Measurements from ENCODE around the gene GLI3. TPM values are rescaled to one million over a fixed set of nuclear protein-coding genes. Genes with fewer than 3 reads are reported as not detected.

The GLI3 gene
- total RNA-seq, 1 donor from 2014 or later = not detected

GRCh38 chr7:41942468-41943093 lies 294.4 kb downstream of the GLI3 start:
- Mint-ChIP-seq H3K4me3 (no peak overlapping the region), H3K4me1 (ENCODE audit: low read depth) (peaks cover 26% of the 10 kb centered on the region), H3K27me3 (ENCODE audit: insufficient read depth) (peaks cover 18% of the 10 kb centered on the region), H3K36me3 (ENCODE audit: low read depth) (no peaks in the 10 kb centered on the region), H3K9me3 (no peaks in the 10 kb centered on the region), H3K27ac (no peak overlapping the region)
- DNase-seq (ENCODE audit: low spot score) = no peak
- intact Hi-C loops (cut with micrococcal nuclease) = loop anchor here (1.0 to 5.0 kb wide), 7 partner anchors 60 to 1895 kb away; partner anchors contain the start of genes HECW1, MRPL32 and PSMA2

DNA sequence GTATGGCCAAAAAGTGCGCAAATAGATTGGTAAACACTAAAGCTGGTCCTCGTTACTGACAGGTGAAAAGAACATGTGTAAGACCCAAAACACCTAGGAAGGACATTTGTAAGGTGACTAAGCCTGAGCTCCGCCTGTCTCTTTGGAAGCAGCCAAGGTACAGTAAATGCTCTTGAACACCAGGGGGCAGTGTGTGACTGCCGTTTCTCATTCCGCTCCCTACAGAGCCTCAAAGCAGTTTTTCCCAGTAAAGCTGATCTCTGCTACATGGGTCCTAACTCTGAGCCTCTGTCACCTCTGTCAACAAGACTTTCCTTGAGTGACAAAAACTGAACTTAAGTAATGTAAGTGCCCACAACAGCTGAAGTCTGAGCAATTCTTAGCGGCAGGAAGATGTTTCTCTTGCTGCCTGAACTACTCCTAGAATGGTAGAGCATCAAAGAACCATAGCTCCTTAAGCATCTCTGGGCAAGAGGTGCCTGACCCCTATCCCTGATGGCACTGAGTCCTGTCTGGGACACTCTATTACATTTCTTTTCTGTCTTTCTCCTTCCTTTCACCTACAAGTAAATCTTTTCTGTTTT lies 296.2 kb downstream of the GLI3 start:
- intact Hi-C loops (cut with micrococcal nuclease) = loop anchor here (1.0 to 5.0 kb wide), 6 partner anchors 59 to 1896 kb away; partner anchors contain the start of genes HECW1, MRPL32 and PSMA2
- Mint-ChIP-seq H3K27ac (no peak overlapping the region), H3K9me3 (no peaks in the 10 kb centered on the region), H3K4me1 (ENCODE audit: low read depth) (peaks cover 26% of the 10 kb centered on the region), H3K27me3 (ENCODE audit: insufficient read depth) (peaks cover 22% of the 10 kb centered on the region), H3K4me3 (no peak overlapping the region), H3K36me3 (ENCODE audit: low read depth) (no peaks in the 10 kb centered on the region)
- DNase-seq (ENCODE audit: low spot score) = peak; percentile 35

DNA sequence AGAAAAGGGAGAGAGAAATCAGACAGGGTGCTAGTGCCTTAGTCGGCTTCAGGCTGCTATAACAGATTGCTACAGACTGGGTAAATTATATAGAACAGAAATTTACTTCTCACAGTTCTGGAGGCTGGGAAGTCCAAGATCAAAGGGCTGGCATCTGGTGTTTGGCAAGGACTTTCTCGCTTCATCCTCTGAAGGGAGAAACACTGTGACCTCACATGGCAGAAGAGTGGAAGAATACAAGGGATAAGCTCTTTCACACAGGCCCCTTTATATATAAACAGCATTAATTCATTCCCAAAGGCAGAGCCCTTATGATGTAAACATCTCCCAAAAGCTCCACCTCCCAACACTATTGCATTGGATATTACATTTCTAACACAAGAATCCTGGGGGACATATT lies 298.6 kb downstream of the GLI3 start:
- intact Hi-C loops (cut with micrococcal nuclease) = no loop called here
- no peaks in the 10 kb centered on the region for H3K36me3 Mint-ChIP-seq (ENCODE audit: low read depth)
- H3K4me3 Mint-ChIP-seq = no peak overlapping the region
- H3K27ac Mint-ChIP-seq = no peak overlapping the region
- DNase-seq (ENCODE audit: low spot score) = no peak
- H3K27me3 Mint-ChIP-seq (ENCODE audit: insufficient read depth) = peaks cover 19% of the 10 kb centered on the region
- no peaks in the 10 kb centered on the region for H3K9me3 Mint-ChIP-seq
- H3K4me1 Mint-ChIP-seq (ENCODE audit: low read depth) = peaks cover 20% of the 10 kb centered on the region

DNA sequence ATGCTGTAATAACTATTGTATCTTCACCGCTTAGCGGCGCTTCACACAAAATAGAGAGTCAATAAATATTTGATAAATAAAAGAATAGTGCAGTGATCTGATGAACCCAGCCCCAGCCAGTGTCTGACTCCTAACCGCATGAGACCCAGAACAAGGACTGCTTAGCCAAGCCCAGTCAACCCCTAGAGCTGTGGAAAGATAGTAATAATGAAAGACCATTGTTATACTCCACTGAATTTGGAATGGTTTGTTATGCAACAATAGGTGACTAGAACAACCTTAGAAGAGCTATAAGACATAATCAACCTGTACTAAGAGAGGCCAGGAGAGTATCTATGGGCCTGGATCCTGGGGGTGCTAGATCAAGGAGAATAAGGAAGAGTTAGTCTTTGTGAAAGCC lies 303.6 kb downstream of the GLI3 start:
- Mint-ChIP-seq H3K27ac (no peak overlapping the region), H3K27me3 (ENCODE audit: insufficient read depth) (peaks cover 9% of the 10 kb centered on the region), H3K9me3 (no peaks in the 10 kb centered on the region), H3K4me3 (no peak overlapping the region), H3K36me3 (ENCODE audit: low read depth) (no peaks in the 10 kb centered on the region), H3K4me1 (ENCODE audit: low read depth) (no peaks in the 10 kb centered on the region)
- DNase-seq (ENCODE audit: low spot score) = no peak
- intact Hi-C loops (cut with micrococcal nuclease) = no loop called here

DNA sequence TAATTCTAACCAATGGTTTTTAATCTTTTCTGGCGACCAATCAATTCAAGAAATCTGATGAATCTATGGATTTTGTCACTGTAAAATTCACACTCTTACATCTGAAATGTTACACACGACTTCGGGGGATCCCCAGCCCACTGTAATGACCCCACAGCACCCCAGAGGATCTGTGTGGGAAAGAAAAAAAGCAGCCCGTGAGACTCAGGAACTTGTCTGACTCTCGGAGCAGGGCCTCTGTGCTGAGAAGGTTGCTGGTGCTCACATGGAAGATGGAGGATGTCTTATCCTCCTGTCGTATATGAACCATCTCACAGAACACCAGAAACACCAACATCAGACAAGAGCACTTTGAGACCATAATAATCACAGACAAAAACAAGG lies 305.8 kb downstream of the GLI3 start:
- Mint-ChIP-seq H3K27me3 (ENCODE audit: insufficient read depth) (peaks cover 9% of the 10 kb centered on the region), H3K4me1 (ENCODE audit: low read depth) (peaks cover 5% of the 10 kb centered on the region), H3K36me3 (ENCODE audit: low read depth) (no peaks in the 10 kb centered on the region), H3K4me3 (no peak overlapping the region), H3K9me3 (no peaks in the 10 kb centered on the region), H3K27ac (no peak overlapping the region)
- intact Hi-C loops (cut with micrococcal nuclease) = no loop called here
- DNase-seq (ENCODE audit: low spot score) = no peak

DNA sequence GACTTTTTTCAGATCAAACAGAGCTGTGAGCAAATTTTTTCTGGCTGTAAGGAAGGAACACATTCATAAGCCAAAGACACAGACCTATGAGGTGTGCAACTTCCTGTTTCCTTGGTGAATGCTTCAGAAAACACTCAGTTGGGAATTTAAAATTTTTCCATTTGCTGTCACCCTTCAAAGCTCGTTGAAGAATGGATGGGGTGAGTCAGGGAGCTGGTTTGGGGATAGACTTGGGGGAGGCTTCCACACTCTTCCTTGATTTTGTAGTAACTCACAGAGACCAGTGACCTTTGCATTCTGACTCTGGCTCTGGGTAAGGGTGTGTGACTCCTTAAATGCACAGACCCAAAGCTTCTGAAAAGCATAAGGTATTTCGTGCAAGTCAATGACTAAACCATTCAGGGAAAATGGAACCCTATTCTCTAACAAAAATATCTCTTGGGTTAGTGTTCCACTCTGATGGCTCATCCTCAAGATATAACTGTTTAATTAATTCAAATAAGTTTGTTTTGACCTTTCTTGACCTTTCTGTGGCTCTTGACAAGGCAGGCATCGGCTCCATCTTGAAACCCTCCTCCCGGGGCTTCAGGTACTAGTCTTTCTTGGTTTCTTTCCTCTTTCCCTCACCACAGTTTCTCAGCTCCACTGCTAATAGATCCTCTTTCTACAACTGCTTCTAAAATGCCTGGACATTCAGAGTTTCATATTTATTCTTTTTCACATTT lies 306.3 kb downstream of the GLI3 start:
- no peak for DNase-seq (ENCODE audit: low spot score)
- H3K36me3 Mint-ChIP-seq (ENCODE audit: low read depth) = no peaks in the 10 kb centered on the region
- peaks cover 5% of the 10 kb centered on the region for H3K4me1 Mint-ChIP-seq (ENCODE audit: low read depth)
- H3K4me3 Mint-ChIP-seq = no peak overlapping the region
- H3K27me3 Mint-ChIP-seq (ENCODE audit: insufficient read depth) = peaks cover 6% of the 10 kb centered on the region
- intact Hi-C loops (cut with micrococcal nuclease) = no loop called here
- H3K9me3 Mint-ChIP-seq = no peaks in the 10 kb centered on the region
- no peak overlapping the region for H3K27ac Mint-ChIP-seq

- H3K27ac Mint-ChIP-seq = no peak overlapping the region
- intact Hi-C loops (cut with micrococcal nuclease) = no loop called here
- peaks cover 5% of the 10 kb centered on the region for H3K4me1 Mint-ChIP-seq (ENCODE audit: low read depth)
- no peaks in the 10 kb centered on the region for H3K36me3 Mint-ChIP-seq (ENCODE audit: low read depth)
- H3K27me3 Mint-ChIP-seq (ENCODE audit: insufficient read depth) = peaks cover 9% of the 10 kb centered on the region
- H3K4me3 Mint-ChIP-seq = no peak overlapping the region
- no peaks in the 10 kb centered on the region for H3K9me3 Mint-ChIP-seq
- no peak for DNase-seq (ENCODE audit: low spot score)
Measured at GRCh38 chr7:41928781-41929180, 308.2 kb downstream of the GLI3 start.

DNA sequence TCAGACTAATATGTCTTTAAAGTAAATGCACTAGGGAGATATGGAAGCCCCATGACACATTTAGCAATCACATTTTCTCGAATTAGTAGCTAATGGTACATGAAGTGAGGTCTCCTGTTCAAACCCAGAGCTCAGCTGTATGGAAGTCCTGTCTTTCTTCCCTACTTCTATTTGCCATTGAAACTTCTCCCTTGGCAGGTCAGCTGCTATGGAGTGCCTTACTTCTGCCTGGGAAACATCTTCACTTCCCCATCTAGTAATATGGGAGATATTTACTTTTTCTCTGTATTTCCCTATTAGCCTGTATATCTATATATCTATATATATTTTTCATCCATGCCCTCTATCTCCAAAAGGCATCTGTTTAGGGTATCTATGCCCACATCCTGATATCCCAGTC lies 308.8 kb downstream of the GLI3 start:
- no peak for DNase-seq (ENCODE audit: low spot score)
- intact Hi-C loops (cut with micrococcal nuclease) = no loop called here
- Mint-ChIP-seq H3K4me3 (no peak overlapping the region), H3K27me3 (ENCODE audit: insufficient read depth) (peaks cover 9% of the 10 kb centered on the region), H3K36me3 (ENCODE audit: low read depth) (no peaks in the 10 kb centered on the region), H3K4me1 (ENCODE audit: low read depth) (peaks cover 5% of the 10 kb centered on the region), H3K27ac (no peak overlapping the region), H3K9me3 (no peaks in the 10 kb centered on the region)

DNA sequence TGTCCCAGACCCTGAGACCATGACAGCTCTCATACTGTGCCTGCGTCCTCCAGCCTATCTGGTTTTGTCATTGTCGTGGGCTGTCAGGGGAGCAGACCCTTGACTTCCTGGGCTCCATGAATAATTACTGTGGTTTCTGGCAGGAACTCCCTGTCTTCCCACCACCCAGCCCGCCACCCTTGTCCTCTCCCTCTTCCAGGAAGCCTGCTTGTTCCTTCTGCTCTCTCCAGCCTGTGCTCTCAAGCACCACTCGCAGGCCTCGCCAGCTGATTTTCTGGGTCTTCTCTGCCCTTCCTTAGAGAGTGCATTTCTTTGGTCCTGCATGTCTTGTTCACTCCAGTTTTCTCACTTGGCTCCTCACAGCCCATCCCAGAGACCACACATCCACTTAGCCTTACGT lies 309.6 kb downstream of the GLI3 start:
- no peak overlapping the region for H3K4me3 Mint-ChIP-seq
- intact Hi-C loops (cut with micrococcal nuclease) = no loop called here
- no peaks in the 10 kb centered on the region for H3K9me3 Mint-ChIP-seq
- H3K27me3 Mint-ChIP-seq (ENCODE audit: insufficient read depth) = peaks cover 13% of the 10 kb centered on the region
- no peaks in the 10 kb centered on the region for H3K36me3 Mint-ChIP-seq (ENCODE audit: low read depth)
- H3K27ac Mint-ChIP-seq = no peak overlapping the region
- peaks cover 5% of the 10 kb centered on the region for H3K4me1 Mint-ChIP-seq (ENCODE audit: low read depth)
- no peak for DNase-seq (ENCODE audit: low spot score)

DNA sequence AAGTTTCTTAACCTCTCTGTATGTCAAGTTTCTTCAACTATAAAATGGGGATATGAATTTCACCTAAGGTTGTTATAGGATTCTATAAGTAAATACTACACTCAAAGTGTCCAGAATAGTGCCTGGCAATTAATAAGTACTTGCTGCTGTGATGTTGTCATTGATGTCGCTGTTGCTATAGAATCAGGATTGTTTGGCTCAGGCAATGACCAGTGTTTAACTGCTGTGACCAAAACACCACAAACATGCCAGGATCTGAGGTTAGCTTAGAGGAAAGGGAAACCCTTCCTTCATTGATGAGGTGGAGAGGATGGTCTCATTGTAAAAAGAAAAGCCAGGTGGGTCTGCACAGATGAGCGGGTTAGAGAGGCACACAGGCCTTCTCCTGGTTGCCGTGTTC lies 311.1 kb downstream of the GLI3 start:
- DNase-seq (ENCODE audit: low spot score) = no peak
- H3K4me3 Mint-ChIP-seq = no peak overlapping the region
- intact Hi-C loops (cut with micrococcal nuclease) = no loop called here
- H3K9me3 Mint-ChIP-seq = no peaks in the 10 kb centered on the region
- peaks cover 8% of the 10 kb centered on the region for H3K27me3 Mint-ChIP-seq (ENCODE audit: insufficient read depth)
- H3K36me3 Mint-ChIP-seq (ENCODE audit: low read depth) = no peaks in the 10 kb centered on the region
- no peak overlapping the region for H3K27ac Mint-ChIP-seq
- peaks cover 5% of the 10 kb centered on the region for H3K4me1 Mint-ChIP-seq (ENCODE audit: low read depth)

- DNase-seq (ENCODE audit: low spot score) = no peak
- no peak overlapping the region for H3K4me3 Mint-ChIP-seq
- H3K9me3 Mint-ChIP-seq = no peaks in the 10 kb centered on the region
- H3K27me3 Mint-ChIP-seq (ENCODE audit: insufficient read depth) = peaks cover 12% of the 10 kb centered on the region
- peaks cover 5% of the 10 kb centered on the region for H3K4me1 Mint-ChIP-seq (ENCODE audit: low read depth)
- no peaks in the 10 kb centered on the region for H3K36me3 Mint-ChIP-seq (ENCODE audit: low read depth)
- intact Hi-C loops (cut with micrococcal nuclease) = no loop called here
- no peak overlapping the region for H3K27ac Mint-ChIP-seq
Measured at GRCh38 chr7:41924796-41925195, 312.2 kb downstream of the GLI3 start.

- intact Hi-C loops (cut with micrococcal nuclease) = no loop called here
- no peaks in the 10 kb centered on the region for H3K36me3 Mint-ChIP-seq (ENCODE audit: low read depth)
- no peaks in the 10 kb centered on the region for H3K9me3 Mint-ChIP-seq
- no peaks in the 10 kb centered on the region for H3K4me1 Mint-ChIP-seq (ENCODE audit: low read depth)
- H3K4me3 Mint-ChIP-seq = no peak overlapping the region
- peaks cover 14% of the 10 kb centered on the region for H3K27me3 Mint-ChIP-seq (ENCODE audit: insufficient read depth)
- no peak for DNase-seq (ENCODE audit: low spot score)
- no peak overlapping the region for H3K27ac Mint-ChIP-seq
Measured at GRCh38 chr7:41922373-41922772, 314.6 kb downstream of the GLI3 start.

GRCh38 chr7:41921453-41921981 lies 315.5 kb downstream of the GLI3 start:
- no peaks in the 10 kb centered on the region for H3K36me3 Mint-ChIP-seq (ENCODE audit: low read depth)
- H3K4me3 Mint-ChIP-seq = no peak overlapping the region
- H3K27me3 Mint-ChIP-seq (ENCODE audit: insufficient read depth) = peaks cover 19% of the 10 kb centered on the region
- H3K9me3 Mint-ChIP-seq = no peaks in the 10 kb centered on the region
- H3K27ac Mint-ChIP-seq = no peak overlapping the region
- DNase-seq (ENCODE audit: low spot score) = no peak
- intact Hi-C loops (cut with micrococcal nuclease) = no loop called here
- no peaks in the 10 kb centered on the region for H3K4me1 Mint-ChIP-seq (ENCODE audit: low read depth)

Measured in activated T-helper 1 cell treated with anti-CD3 and anti-CD28 coated beads, Interleukin-12 subunit alpha, Interleukin-12 subunit beta, Interleukin-2, Interleukin-4 antibody, amounts not matched to agents 30 ng/mL and 10 ng/mL and 1 ng/mL, durations not matched to agents 14 hours and 24 hours and 36 hours (primary cell).